ENCODE measurements around the gene KIF11.
A peak's percentile ranks its signal among the peaks of the same experiment; 100 is the strongest.
"Not testable (repeated sequence)": the region's sequence is repeated elsewhere in the genome, so short reads cannot be mapped to it uniquely, and the experiment has no call there.

The KIF11 gene

DNA sequence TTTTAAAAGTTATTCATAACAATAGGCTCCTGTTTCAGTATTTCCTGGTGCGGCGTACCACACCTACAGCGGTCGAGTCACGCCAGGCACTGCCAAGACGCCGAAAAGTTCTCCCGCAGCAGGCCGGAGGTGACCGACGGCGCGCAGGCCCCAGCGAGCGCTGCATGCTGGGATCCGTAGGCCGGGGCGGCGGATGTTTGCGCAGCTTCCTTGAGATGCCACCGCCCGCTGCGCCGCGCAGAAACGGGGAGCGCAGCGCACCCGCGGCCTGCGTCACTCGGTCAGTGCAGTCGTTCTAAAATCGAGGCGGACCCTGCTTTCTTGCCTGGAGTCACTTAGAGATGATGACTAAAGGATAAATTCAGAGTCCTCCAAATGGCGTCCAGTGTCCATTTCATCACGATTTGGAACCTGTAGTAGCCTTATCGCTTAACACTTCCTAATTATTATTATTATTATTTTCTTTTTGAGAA lies 1.3 kb upstream of the KIF11 start:
- DNase-seq: peak; percentile 91

DNA sequence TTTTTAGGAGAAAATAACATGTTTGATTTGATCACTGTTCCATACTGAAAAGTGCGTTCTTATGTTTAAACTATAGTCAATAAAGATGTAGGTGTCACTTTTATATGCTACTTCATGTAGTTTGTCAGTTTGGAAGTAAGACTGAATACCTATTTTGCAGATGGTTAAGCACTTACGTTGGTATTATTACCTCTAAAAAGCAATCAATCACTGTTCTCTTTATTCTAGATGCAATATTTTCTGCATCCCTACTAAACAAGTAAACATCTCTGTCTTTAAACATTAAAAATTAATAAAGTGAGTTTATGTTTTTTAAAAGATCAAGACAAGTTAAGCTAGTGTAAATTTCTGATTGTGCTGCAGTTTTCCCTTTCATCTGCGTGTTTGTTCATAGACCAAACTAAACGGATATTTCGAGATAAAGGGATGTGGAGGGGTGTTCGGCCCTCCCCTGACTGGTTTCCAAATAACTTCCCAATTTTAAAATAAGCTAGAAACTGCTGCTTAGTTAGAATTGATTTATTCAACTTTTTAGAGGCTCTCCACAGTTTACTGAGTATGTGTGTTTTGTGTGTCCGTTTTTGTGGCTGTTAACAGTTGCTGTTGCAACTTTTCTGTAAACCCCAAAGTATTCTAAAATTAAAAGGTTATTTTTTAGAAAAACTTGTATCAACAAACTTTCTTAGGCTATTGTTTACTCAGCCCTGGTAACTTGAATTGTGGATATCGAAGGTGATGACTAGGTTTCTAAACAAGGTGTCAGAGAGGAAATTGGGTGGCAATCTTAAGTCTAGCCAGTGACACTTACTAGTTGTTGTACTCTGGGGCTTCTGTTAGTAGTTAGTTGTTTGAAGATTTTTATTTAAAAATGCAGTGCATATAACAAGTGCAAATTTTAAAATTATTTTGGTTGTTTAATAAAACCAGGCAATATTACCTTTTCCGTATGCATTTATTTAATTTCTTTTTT lies 974 bp downstream of the KIF11 start:
- DNase-seq: no peak

DNA sequence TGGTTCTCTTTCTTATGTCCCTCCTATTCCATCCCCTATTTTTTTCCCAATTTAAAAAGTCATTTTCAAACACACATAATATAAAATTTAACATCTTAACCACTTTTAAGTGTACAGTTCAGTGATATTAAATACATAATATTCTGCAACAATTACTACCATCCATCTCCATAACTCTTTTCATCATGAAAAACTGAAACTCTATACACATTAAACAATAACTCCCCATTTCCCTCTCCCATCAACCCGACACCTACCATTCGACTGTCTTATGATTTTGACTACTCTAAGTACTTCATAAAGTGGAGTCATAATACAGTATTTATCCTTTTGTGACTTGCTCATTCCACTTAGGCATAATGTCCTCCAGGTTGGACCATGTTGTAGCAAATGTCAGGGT lies 2.6 kb downstream of the KIF11 start:
- DNase-seq: no peak

DNA sequence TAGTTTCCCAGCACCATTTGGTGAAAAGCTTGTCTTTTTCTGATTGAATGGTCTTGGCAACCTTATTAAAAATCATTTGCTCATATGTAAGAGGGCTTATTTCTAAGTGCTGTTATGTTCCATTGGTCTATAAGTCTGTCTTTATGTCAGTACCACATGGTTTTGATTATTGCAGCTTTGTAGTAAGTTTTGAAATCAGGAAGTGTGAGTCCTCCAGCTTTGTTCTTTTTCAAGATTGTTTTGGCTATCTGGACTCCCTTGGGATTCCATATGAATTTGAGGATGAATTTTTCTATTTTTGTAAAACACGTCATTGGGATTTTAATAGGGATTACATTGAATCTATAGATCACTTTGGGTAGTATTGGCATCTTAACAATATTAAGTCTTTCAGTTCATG lies 5.4 kb downstream of the KIF11 start:
- no peak for DNase-seq

DNA sequence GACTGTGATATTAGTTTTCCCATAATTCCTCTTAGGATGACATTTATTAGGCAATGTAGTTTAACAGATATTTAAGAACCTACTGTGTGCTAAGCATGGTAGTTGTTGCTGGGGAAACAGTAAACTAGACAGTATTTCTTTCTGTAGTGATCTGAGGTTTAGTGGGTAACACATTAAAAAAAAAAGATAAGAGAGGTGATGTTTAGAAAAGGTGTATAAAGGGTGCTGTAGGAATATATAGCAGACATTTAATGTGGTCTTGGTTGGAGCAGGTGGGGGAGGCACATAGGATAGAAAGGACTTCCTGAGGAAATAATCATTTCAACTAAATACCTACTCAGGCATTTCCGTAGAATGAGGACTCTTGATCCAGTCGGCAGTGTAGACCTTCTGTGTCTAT lies 11.9 kb downstream of the KIF11 start:
- DNase-seq: no peak

DNA sequence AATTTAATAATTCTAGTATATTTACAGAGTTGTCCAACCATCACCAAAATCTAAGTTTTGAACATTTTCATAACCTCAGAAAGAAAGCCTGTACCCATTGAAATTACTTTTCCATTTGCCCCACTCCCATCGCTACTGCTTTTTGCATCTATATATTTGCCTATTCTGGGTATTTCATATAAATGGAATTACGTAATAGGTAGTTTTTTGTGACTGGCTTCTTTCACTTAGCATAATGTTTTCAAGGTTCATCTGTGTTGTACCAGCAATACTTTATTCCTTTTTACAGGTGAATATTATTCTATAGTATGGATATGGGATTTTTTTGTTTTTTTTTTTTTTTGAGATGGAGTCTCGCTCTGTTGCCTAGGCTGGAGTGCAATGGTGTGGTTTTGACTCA lies 22.6 kb downstream of the KIF11 start:
- no peak for DNase-seq

DNA sequence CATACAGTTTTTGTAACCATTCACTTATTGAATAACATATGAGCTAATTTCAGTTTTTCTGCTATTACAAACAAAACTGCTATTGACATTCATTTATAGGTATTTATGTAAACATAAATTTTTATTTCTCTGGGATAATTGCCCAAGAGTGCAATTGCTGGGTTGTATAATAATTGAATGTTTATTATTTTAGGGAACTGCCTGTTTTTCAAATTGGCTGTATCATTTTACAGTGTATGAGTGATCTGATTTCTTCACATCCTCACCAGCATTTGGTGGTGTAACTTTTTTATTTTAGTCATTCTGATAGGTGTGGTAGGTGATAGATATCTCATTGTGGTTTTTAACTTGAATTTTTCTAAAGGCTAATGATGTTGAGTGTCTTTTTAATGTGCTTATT lies 26.4 kb downstream of the KIF11 start:
- no peak for DNase-seq

DNA sequence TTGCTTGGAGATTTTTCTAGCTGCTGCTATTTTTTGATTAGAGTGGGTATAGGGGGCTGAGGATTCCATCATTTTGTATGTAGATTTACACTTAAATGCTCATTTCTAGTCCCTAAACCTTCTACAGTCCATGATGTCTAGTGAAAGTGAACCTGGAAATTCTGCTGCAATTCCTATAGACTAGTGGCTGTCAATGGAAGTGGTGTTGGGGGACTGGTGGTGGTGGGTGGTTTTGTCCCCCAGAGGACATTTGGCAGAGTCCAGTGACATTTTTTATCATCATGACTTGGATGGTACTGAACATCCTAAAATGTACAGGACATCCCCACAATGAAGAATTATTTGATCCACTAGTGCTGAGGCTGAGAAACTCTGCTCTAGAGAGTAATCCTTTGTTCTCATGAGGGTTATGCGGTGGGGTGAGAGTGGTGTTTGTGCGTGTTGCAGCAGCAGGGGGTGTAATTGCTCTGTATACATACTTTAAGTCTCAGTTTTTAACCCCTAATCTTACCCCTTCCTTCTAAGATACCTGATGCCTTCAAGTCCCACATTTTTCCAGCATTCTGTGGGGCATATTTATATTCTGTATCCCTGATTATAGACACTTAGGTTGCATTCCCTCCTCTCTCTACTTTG lies 35.0 kb downstream of the KIF11 start:
- no peak for DNase-seq

DNA sequence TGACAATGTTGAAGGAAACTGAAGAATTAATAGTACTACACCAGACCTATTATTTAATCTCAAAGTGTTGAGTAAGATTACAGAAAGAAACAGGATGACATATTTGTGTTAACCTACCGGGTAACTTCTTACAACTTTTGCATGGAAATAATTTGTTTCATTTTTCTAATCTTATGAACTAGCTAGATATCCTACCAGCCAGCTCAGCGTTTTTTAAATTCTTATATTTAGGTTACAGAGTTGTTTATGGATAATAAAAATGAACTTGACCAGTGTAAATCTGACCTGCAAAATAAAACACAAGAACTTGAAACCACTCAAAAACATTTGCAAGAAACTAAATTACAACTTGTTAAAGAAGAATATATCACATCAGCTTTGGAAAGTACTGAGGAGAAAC lies 37.0 kb downstream of the KIF11 start:
- DNase-seq: no peak

DNA sequence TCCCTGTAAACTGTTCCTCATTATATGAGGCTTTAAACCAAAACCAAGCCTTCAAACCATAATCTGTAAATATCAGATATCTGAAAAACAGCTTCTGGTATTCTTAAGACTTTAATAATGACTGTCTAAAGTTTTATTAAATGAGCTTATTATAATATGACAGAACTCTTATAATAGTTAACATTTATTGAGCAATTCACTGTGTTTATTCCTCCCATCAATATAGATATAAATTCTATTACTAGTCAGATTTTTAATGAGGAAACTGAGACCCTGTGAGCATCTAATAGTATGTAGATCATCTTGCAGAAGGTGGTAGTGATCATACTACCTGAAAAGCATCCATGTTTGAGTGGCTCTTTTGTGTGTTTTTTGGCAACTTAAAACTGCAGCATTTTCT lies 45.1 kb downstream of the KIF11 start:
- no peak for DNase-seq

DNA sequence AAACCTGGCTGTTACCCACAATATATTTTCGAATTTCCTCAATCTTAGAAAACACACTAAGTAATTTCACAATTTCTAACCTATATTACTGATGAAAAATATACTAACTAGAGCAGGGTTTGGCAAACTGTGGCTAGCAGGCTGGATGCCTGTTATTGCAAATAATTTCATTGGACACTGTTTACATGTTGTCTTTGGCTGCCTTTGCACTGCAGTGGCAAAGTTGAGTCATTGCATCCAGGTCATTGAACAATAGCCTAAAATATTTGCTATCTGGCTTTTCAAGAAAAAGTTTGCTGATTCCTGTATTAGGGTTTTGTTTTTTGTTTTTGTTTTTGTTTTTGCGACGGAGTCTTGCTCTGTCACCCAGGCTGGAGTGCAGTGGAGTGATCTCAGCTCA lies 47.2 kb downstream of the KIF11 start:
- no peak for DNase-seq

DNA sequence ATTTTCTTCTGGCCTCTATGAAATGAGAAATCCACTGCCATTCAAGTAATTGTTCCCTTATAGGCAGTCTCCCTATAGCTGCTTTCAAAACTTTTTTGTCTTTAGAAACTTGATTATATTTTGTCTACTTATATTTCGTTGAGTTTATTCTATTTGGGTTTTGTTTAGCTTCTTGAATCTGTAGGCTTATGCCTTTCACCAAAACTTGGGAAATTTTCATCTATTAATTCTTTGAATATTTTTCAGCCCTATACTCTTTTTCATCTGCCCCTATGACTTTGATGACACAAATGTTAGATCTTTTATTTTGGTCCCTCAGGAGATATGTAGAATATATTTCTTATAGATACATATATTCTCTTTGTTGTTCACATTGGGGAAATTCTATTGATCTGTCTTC lies 48.6 kb downstream of the KIF11 start:
- no peak for DNase-seq

DNA sequence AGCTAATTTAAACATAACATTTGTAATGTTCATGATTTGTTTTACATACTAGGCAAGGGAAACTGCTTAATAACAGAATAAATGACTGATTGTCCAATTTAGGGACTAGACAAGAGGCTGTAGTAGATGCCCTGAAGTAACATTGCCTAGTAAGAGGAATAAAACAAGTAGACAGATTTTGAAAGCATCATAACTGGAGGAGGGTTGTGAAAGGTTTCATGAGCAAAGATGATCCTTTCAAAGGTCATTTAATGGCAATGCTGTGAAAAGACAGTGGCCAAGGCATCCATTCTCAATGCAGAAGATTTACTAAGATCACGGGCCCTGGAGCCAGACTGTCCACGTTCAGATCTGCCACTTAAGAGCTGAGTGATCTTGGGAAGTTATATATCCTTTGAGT lies 52.0 kb downstream of the KIF11 start:
- DNase-seq: no peak

DNA sequence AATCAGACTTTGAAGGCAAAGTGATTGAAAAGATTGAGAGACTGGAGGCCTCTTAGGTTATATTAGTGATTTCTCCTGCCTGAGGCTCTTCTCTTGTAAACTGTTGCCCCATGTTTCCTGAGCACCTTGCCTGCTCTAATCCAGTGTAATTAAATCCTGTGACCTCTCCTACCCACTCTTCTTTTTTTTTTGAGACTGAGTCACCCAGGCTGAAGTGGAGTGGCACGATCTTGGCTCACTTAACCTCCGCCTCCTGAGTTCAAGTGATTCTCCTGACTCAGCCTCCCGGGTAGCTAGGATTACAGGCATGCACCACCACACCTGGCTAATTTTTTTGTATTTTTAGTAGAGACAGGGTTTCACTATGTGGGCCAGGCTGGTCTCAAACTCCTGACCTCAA lies 57.9 kb downstream of the KIF11 start:
- not testable (repeated sequence) for DNase-seq

DNA sequence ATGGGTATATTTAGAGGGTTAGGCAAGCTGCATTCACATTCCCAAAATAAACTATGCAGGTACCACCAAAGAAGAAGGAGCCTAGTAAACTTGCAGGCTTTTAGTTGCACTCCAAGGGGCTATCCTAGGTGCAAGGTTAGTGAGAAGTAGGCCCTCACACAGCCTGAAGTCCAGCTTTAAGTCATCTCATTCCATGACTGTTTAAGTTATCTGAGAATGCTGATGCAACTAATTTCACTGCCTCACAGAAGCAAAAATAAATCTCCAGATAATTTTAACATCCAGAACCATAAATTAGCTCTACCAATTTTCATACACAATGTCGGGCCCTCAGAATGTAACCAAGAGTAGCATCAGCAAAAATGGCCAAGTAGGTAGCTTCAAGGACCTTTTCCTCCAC lies 62.5 kb downstream of the KIF11 start:
- no peak for DNase-seq

DNA sequence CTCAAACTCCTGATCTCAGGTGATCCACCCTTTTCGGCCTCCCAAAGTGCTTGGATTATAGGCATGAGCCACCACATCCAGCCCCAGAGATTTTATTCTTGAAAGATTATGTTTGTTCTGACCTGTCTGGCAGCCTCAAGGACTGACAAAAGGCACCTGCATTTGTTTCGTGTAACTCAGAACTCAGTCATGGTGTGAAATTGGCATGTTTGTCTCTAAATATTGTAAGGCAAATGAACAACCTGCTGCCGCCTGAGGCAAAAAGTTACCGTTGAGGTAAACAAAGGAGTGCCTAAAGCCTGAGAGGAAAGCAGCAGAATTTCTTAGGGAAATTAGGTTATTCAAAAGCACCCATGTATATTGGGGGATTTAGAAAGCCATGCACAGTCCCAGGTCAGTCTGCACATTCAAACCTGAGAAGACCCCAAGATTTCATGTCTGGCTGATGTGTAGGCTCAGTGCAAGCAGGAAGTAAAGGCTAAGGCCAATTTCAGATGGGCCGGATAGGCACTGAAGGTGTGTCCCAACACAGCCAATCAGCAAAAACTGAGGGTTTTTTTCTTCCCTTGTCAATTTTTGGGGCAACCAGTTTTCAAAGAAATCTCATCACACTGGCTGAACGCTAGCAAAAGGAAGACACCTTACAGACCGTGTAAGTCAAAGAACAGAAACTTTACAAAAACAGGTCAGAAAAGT lies 63.5 kb downstream of the KIF11 start:
- no peak for DNase-seq

DNA sequence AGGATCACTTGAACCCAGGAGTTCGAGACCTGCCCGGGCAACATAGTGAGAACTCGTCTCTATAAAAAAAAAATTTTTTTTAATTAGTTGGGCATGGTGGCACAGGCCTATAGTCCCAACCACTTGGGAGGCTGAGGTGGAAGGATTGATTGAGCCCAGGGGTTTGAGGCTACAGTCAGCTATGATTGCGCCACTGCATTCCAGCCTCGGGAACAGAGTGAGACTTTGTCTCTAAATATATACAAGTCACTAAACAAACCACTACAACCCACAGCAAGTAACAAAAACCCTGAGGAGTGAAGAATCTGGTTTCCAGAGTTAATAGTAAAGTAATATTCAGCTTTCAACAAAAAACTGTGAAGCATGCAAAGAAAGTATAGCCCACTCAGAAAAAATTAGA lies 64.1 kb downstream of the KIF11 start:
- no peak for DNase-seq

DNA sequence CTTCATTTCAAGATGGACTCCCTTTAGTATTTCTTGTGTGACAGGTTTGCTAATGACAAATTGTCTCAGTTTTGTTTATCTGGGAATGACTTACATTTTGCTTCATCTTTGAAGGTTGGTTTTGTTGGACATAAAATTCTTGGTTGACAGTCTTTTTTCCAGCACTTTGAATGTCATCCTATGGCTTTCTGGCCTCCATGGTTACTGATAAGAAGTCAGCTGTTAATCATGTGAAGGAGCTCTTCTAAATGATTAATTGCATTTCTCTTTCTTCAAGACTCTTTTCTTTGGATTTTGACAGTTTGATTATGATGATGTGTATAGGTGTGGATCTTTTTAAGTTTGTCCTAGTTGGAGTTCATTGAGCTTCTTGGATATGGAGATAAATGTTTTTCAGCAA lies 69.9 kb downstream of the KIF11 start:
- no peak for DNase-seq

DNA sequence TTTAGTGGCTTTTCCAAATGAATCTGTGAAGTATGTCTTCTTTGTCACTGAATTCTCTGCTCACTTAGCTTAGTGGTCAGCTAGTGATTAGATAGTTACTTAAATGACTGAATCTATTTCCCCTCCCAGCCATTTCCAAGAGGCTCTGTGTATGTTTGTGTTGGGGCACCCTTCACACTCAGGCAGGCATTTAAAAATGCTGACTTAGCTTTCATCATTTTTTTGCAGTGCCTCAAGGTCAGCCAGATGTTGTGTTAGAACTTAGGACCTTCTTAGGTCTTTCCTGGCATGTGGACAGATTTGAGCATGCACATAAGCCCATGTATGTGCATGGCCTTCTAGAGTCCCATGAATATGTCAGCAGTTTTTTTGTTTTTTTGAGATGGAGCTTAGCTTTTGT lies 71.4 kb downstream of the KIF11 start:
- DNase-seq: no peak

DNA sequence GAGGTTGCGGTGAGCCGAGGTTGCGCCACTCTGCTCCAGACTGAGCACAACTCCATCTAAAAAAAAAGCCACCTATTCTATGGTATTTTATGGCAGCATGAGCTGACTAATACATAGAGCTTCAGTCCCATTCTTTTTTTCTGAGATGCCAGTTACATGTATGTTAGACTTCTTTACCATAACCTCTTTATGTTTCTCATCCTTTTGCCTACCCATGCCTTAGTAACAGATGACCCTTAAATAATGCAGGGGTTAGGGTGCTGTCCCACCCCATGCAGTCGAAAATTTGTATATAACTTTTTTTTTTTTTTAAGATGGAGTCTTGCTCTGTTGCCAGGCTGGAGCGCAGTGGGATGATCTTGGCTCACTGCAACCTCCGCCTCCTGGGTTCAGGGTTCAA lies 74.1 kb downstream of the KIF11 start:
- no peak for DNase-seq

DNA sequence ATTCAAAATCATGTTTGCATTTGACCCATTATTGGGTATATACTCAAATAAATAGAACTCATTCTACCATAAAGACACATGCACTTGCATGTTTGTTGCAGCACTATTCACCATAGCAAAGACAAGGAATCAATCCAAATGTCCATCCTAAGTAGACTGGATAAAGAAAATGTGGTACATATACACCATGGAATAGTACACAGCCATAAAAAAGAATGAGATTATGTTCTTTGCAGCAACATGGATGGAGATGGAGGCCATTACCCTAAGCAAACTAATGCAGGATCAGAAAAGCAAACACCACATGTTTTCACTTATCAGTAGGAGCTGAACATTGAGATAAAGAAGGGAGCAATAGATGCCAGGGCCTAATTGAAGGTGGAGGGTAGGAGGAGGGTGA lies 84.8 kb downstream of the KIF11 start:
- DNase-seq: no peak

DNA sequence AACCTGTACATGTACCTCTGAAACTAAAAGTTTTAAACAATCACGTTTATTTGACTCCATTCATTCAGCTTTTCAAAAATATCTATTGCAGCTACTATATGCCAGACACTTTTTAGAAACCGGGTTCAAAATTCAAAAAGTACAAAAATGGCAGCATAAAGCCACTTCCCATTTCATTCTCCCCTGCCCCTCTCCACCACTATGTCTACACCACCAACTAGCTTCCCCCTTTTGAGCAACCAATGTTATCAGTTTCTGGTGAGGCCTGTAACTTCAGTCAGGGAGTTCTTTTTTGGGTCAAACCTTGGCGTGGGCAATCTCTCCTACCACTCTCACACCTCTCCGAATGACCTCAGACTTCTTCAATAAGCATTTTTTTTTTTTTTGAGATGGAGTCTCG lies 85.3 kb downstream of the KIF11 start:
- DNase-seq: no peak

DNA sequence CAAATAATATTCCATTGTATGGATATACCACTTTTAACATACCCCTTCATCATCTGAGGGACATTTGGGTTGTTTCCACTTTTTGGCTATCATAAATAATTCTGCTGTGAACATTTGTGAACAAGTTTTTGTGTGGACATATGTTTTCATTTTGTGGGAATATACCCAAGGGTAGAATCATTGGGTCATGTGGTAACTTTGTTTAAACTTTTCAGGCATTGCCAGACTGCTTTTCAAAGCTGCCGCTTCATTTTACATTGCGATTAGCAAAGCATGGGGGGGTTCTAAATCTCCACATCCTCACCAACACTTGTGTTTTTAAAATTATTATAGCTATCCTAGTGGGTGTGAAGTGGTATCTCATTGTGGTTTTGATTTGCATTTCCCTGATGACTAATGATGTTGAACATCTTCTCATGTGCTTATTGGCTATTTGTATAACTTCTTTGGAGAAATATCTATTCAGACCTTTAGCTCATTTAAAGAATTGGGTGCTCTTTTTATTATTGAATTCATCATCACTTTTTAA lies 88.4 kb downstream of the KIF11 start:
- no peak for DNase-seq

DNA sequence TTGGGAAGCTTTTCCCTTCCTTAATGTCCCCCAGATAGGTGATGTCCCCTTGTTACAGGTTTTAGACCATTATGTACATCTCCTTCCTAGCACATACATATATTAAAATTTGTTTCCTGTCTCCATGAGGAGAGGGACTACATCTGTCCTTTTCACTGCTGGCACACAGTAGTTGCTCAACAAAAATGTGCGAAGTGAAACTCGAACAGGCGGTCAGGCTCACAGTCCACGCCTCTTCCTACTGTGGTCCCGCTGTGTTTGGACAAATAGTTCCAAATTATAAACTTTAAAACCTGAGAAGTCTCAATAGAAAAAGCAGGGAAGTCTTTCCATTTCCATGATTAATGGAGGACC lies 95.6 kb downstream of the KIF11 start:
- DNase-seq: no peak

Data from right forelimb (tissue), 1 donor.